Stimulated activated CD8-positive, alpha-beta memory T cell treated with anti-CD3 and anti-CD28 coated beads, Interleukin-7, amount 100 ng/mL, for 1 hour (primary cell): ENCODE data around the gene EID2B.

Experiments
- DNase-seq, 2 donors: peaks; one replicate each; pipeline ENCODE4 v3.0.0-alpha.2; 2020; ENCODE audit warnings: low read depth in 2 of 2

Gene EID2B

GRCh38 chr19:39532233-39533002 lies at the start of gene EID2B:
Gene EID2B, minus strand, starts transcription at chr19:39532852. Its CDS starts 50 bp downstream, at chr19:39532802.
- peak; percentile 84 to 89 for DNase-seq

- DNase-seq = no peak
Measured at GRCh38 chr19:39582442-39582841, 49.8 kb upstream of the EID2B start.

- DNase-seq = no peak
Measured at GRCh38 chr19:39568604-39569003, 36.0 kb upstream of the EID2B start.

GRCh38 chr19:39566064-39566463 lies 33.4 kb upstream of the EID2B start:
- DNase-seq = no peak

GRCh38 chr19:39563408-39563807 lies 30.8 kb upstream of the EID2B start:
- DNase-seq = no peak

GRCh38 chr19:39558624-39559117 lies 26.0 kb upstream of the EID2B start:
- DNase-seq = no peak

- no peak for DNase-seq
Measured at GRCh38 chr19:39557811-39558623, 25.4 kb upstream of the EID2B start.

GRCh38 chr19:39555883-39556282 lies 23.2 kb upstream of the EID2B start:
- DNase-seq = no peak

- no peak for DNase-seq
Measured at GRCh38 chr19:39554701-39555311, 22.2 kb upstream of the EID2B start.

GRCh38 chr19:39553082-39553652 lies 20.5 kb upstream of the EID2B start:
- DNase-seq = no peak

- DNase-seq = no peak
Measured at GRCh38 chr19:39550197-39550596, 17.5 kb upstream of the EID2B start.

- no peak for DNase-seq
Measured at GRCh38 chr19:39546599-39546998, 13.9 kb upstream of the EID2B start.

- DNase-seq = no peak
Measured at GRCh38 chr19:39544911-39545310, 12.3 kb upstream of the EID2B start.

- no peak for DNase-seq
Measured at GRCh38 chr19:39544226-39544903, 11.7 kb upstream of the EID2B start.

- DNase-seq = no peak
Measured at GRCh38 chr19:39543477-39543857, 10.8 kb upstream of the EID2B start.

GRCh38 chr19:39542206-39542605 lies 9.6 kb upstream of the EID2B start:
- no peak for DNase-seq

GRCh38 chr19:39540333-39540673 lies 7.7 kb upstream of the EID2B start:
- no peak for DNase-seq

- peak; percentile 88 to 90 for DNase-seq
Measured at GRCh38 chr19:39539518-39540332, 7.1 kb upstream of the EID2B start, which contains the start of gene EID2. Gene EID2, minus strand, starts transcription at chr19:39540161. Its CDS starts 82 bp downstream, at chr19:39540079.

- DNase-seq = no peak
Measured at GRCh38 chr19:39539165-39539517, 6.5 kb upstream of the EID2B start.

- no peak for DNase-seq
Measured at GRCh38 chr19:39533791-39534190, 1.1 kb upstream of the EID2B start.
